ENCODE data around the gene PCDH17. TPM values are rescaled to one million over a fixed set of nuclear protein-coding genes. Genes with fewer than 3 reads are reported as not detected.

The PCDH17 gene, protein sequence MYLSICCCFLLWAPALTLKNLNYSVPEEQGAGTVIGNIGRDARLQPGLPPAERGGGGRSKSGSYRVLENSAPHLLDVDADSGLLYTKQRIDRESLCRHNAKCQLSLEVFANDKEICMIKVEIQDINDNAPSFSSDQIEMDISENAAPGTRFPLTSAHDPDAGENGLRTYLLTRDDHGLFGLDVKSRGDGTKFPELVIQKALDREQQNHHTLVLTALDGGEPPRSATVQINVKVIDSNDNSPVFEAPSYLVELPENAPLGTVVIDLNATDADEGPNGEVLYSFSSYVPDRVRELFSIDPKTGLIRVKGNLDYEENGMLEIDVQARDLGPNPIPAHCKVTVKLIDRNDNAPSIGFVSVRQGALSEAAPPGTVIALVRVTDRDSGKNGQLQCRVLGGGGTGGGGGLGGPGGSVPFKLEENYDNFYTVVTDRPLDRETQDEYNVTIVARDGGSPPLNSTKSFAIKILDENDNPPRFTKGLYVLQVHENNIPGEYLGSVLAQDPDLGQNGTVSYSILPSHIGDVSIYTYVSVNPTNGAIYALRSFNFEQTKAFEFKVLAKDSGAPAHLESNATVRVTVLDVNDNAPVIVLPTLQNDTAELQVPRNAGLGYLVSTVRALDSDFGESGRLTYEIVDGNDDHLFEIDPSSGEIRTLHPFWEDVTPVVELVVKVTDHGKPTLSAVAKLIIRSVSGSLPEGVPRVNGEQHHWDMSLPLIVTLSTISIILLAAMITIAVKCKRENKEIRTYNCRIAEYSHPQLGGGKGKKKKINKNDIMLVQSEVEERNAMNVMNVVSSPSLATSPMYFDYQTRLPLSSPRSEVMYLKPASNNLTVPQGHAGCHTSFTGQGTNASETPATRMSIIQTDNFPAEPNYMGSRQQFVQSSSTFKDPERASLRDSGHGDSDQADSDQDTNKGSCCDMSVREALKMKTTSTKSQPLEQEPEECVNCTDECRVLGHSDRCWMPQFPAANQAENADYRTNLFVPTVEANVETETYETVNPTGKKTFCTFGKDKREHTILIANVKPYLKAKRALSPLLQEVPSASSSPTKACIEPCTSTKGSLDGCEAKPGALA (N-terminal part only)
- 0.02 to 0.03 TPM in 2 of 5 replicates, not detected in the others for total RNA-seq (2022; extraction: Qiagen RNA extraction)

DNA sequence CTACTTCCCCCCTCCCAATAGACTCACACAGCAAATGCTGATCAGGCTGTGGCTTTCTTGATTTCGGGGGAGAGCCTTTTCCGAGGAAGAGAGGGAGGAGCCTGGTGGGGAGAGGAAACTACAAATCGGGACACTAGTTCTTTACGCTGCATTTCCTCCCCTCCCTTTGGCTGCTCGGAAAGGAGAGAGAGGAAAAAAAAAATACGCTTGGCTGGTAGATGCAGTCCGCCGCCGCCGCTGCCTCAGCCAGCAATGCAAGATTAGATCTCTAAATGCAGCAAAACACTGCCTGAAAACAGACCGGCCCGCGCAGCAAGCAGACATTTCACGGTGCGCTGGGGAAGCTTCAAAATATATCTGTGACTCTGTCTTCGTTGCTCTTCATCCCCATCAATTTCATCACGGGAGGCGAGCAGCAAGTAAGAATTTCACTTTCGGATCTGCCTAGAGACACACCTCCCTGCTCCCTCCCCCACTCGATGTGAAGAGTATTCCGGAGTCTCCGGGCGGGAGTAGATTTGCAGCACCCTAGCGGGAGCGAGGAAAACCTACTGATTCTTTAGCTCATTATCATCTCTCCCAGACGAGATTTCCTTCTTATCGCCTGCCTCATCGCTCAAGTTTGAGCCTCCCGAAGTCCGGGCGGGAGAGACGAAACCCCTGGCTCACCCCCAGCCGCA is at the start of gene PCDH17:
Gene PCDH17 (plus strand): TSS at position 149 of the 680 bp plus-strand sequence. CDS start 803 bp downstream, outside the sequence.

Measured in A549 treated with Mapracorat at 1 μM for 4 hours (cell line).